Omental fat pad (tissue), 4 donors: Measurements from ENCODE around the gene UGGT2. TPM values are rescaled to one million over a fixed set of nuclear protein-coding genes. Genes with fewer than 3 reads are reported as not detected.

Experiments used
- ATAC-seq: fragments of 150-250 bp; one replicate; pipeline ENCODE4 v1.9.1; 2016; ENCODE audit warnings: mild to moderate bottlenecking, moderate library complexity; ENCODE audit not compliant: low FRiP score
- DNase-seq: peaks from one replicate; pipeline ENCODE4 v3.0.0-alpha.2; 2019; ENCODE audit warnings: low spot score
- total RNA-seq, 4 donors: library from RNA; depleted of rRNA; stranded (reverse); fragments of >200 nt; gene quantifications; one replicate each; pipeline ENCODE4 v1.1.0, GENCODE V29; 2016
- TF ChIP-seq, protein P1 (sequence below), 3 donors: fragments of 450-650 bp; IDR thresholded peaks; one replicate each; pipeline ENCODE4 v1.5.1; 2016 to 2017; ENCODE audit warnings: antibody characterized with exemption in 3 of 3, mild to moderate bottlenecking in 3 of 3, moderate library complexity in 2 of 3

UGGT2 gene, protein sequence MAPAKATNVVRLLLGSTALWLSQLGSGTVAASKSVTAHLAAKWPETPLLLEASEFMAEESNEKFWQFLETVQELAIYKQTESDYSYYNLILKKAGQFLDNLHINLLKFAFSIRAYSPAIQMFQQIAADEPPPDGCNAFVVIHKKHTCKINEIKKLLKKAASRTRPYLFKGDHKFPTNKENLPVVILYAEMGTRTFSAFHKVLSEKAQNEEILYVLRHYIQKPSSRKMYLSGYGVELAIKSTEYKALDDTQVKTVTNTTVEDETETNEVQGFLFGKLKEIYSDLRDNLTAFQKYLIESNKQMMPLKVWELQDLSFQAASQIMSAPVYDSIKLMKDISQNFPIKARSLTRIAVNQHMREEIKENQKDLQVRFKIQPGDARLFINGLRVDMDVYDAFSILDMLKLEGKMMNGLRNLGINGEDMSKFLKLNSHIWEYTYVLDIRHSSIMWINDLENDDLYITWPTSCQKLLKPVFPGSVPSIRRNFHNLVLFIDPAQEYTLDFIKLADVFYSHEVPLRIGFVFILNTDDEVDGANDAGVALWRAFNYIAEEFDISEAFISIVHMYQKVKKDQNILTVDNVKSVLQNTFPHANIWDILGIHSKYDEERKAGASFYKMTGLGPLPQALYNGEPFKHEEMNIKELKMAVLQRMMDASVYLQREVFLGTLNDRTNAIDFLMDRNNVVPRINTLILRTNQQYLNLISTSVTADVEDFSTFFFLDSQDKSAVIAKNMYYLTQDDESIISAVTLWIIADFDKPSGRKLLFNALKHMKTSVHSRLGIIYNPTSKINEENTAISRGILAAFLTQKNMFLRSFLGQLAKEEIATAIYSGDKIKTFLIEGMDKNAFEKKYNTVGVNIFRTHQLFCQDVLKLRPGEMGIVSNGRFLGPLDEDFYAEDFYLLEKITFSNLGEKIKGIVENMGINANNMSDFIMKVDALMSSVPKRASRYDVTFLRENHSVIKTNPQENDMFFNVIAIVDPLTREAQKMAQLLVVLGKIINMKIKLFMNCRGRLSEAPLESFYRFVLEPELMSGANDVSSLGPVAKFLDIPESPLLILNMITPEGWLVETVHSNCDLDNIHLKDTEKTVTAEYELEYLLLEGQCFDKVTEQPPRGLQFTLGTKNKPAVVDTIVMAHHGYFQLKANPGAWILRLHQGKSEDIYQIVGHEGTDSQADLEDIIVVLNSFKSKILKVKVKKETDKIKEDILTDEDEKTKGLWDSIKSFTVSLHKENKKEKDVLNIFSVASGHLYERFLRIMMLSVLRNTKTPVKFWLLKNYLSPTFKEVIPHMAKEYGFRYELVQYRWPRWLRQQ (N-terminal part only)
- 10 to 100 TPM; 32.6 to 86.4 (median 42.9) TPM for total RNA-seq

DNA sequence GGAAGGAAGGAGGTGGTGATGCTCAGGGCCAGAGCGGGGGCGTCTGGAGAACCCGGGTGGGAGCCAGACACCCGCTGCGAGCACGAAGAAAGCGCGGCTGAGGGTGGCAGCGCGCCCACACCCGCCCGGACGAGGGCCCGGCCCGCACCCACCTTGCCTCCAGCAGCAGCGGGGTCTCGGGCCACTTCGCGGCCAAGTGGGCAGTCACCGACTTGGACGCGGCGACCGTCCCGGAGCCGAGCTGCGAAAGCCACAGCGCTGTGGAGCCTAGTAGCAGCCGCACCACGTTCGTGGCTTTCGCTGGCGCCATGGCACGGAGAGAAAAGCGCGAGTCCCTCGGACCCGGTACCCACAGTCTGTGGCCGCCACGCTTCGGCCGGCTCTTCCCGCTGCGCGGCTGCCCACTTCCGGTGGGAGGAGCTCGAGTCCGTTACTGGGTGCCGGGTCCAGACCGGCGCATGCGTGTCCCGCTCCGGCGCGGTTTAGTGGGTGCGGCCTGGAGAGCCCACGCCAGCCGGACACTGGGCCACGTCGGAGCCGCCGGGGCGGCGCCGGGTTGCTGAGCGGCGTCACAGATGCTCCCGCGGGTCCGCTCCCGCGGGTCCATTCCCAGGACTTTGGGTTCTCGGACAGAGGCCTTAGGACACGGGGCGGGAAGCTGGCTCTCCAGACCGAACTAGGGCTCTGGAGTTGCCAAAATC lies at the start of gene UGGT2:
Gene UGGT2 (minus strand): TSS at position 399 of the 701 bp plus-strand sequence. CDS start 89 bp downstream, at position 310.
- ATAC-seq (peak; percentile 100), DNase-seq (peak; percentile 70)
- TF ChIP-seq, protein P1, sequence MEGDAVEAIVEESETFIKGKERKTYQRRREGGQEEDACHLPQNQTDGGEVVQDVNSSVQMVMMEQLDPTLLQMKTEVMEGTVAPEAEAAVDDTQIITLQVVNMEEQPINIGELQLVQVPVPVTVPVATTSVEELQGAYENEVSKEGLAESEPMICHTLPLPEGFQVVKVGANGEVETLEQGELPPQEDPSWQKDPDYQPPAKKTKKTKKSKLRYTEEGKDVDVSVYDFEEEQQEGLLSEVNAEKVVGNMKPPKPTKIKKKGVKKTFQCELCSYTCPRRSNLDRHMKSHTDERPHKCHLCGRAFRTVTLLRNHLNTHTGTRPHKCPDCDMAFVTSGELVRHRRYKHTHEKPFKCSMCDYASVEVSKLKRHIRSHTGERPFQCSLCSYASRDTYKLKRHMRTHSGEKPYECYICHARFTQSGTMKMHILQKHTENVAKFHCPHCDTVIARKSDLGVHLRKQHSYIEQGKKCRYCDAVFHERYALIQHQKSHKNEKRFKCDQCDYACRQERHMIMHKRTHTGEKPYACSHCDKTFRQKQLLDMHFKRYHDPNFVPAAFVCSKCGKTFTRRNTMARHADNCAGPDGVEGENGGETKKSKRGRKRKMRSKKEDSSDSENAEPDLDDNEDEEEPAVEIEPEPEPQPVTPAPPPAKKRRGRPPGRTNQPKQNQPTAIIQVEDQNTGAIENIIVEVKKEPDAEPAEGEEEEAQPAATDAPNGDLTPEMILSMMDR (IDR thresholded peaks at IDR 0.05) = no peak

DNA sequence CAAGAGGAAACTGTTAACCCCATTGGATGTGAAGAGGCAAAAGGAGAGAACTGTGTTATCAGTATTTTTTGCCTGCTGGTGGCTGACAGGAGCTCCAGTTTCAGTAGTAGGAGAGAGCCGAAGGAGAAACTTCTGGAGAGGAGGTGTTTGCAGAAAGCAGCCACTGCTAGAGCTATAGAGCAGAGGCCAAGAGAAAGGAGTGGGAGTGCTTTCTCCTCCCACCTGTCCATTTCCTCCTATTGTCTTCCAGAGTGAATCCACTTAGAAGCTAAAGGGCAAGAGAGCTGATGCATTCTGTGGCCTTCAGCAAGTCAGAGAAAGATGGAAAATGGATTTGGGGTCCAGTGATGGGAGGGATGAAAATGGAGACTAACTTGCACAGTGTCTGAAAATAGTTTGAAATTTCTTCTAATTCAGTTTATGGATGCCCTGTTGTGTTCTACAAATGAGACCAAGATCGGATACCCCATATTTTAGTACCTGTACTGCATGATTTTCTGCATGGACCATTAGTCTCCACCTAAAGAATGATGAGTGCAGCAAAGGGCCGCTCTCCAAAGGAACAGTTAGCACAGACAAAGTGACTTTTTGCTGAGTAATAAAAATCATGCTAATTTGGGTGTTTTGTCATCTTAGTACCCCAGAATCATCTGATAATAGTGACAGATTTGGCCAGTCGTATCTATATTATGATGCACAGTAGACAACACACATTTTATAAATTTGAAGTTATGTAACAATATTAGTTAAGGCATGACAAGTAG lies 47.4 kb upstream of the UGGT2 start:
- DNase-seq (no peak), ATAC-seq (no peak)
- TF ChIP-seq, protein P1 (IDR thresholded peaks at IDR 0.05) = no peak

DNA sequence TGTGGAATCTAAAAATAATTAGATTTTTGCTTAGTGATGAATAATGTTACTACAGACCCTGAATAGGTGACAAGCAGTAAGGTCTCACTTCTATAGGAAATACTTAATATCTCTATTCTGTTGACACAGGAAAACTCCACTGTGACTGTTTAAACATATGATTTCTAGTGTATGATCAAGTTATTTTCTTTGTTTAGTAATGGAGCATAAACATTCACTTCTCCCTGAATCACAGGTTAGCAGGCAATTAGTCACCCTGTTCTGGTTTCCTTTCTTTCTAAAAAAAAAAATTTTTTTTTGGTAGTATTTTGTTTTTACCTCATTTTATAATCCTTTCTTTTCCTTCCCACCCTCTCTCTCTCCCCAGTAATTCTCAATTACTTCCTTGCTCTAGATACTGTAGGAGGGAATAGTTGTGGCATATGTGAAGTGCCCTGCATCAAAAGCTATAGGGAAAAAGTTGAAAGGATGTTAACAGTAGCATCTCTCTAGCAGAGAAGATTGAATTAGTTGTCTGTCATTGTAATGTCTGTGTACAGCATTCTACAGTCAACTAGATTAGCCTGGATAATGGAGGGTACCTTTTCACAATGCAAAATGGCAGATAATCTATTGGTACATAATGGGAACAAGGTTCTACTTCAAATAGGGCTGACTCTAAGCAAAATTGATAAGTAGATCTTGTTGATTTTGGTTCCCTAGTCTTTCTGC lies 40.2 kb upstream of the UGGT2 start:
- DNase-seq = no peak
- TF ChIP-seq, protein P1 (IDR thresholded peaks at IDR 0.05) = no peak
- ATAC-seq = no peak

DNA sequence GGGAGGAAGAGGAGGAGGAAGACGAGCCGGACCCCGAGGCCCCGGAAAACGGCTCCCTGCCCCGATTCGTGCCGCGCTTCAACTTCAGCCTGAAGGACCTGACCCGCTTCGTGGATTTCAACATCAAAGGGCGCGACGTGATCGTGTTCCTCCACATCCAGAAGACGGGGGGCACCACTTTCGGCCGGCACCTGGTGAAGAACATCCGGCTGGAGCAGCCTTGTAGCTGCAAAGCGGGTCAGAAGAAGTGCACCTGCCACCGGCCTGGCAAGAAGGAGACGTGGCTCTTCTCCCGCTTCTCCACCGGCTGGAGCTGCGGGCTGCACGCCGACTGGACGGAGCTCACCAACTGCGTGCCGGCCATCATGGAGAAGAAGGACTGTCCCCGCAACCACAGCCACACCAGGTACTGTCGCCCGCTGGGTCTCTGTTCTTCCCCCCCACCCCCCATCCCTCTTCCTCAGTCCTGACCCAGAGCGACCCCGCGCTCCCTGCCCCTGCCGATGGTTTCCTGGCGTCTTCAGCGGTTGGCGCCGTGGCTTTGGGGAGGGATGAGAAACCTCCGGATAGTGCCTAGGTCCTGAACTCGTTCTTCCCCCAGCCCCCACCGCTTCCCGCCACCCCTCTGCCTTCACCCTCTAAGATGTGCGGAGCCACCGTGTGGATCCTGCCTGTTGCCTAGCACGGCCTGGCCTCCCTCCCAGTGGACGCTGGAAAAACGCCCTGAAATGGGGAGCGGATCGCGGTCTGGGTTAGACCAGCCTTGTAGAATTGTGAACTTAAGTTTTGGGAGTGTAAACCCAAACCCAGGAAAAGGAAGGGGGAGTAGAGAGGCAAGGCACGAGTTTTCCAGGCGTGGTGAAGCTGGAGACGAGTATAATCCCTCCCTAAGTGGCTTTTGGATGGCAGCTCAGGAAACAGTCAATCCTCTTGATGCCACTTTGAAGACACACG lies 38.2 kb upstream of the UGGT2 start:
- ATAC-seq (no peak), DNase-seq (no peak)
- TF ChIP-seq, protein P1 (IDR thresholded peaks at IDR 0.05) = no peak
